ENCODE results near the gene DLG1. TPM values are rescaled to one million over a fixed set of nuclear protein-coding genes. Genes with fewer than 3 reads are reported as not detected.
A peak's percentile ranks its signal among the peaks of the same experiment; 100 is the strongest.
"Not testable (repeated sequence)": the region's sequence is repeated elsewhere in the genome, so short reads cannot be mapped to it uniquely, and the experiment has no call there.

DLG1 gene
- total and polyA plus RNA-seq, 2 donors: 37.6 to 40.4 TPM

GRCh38 chr3:197193759-197194158 is 104.7 kb downstream of the DLG1 start:
- H3K27ac ChIP-seq (ENCODE audit: low read depth in 1 of 2, low read length in 1 of 2); H3K4me1 ChIP-seq (ENCODE audit: control insufficient read depth in 2 of 2, insufficient read depth in 2 of 2, low read length in 2 of 2); DNase-seq (ENCODE audit: low read depth in 6 of 9, low spot score in 9 of 9); H3K4me3 ChIP-seq (ENCODE audit: low read length in 2 of 2); H3K27me3 ChIP-seq (ENCODE audit: control insufficient read depth in 2 of 2, insufficient read depth in 1 of 2, low read length in 1 of 2); H3K36me3 ChIP-seq (ENCODE audit: control insufficient read depth in 2 of 2, insufficient read depth in 2 of 2, low read length in 1 of 2); H3K9me3 ChIP-seq (ENCODE audit: control insufficient read depth in 2 of 2, insufficient read depth in 1 of 2, low read length in 1 of 2): not testable (repeated sequence)
- WGBS: 96% methylated on average over 3 of the region's 3 CpGs

- Histone ChIP-seq H3K9me3 (ENCODE audit: control insufficient read depth in 2 of 2, insufficient read depth in 1 of 2, low read length in 1 of 2) (no peaks in the 10 kb centered on the region), H3K27me3 (ENCODE audit: control insufficient read depth in 2 of 2, insufficient read depth in 1 of 2, low read length in 1 of 2) (no peaks in the 10 kb centered on the region), H3K4me1 (ENCODE audit: control insufficient read depth in 2 of 2, insufficient read depth in 2 of 2, low read length in 2 of 2) (peaks cover 0 to 4% of the 10 kb centered on the region in 2 donors), H3K27ac (ENCODE audit: low read depth in 1 of 2, low read length in 1 of 2) (no peak overlapping the region), H3K4me3 (ENCODE audit: low read length in 2 of 2) (no peak overlapping the region), H3K36me3 (ENCODE audit: control insufficient read depth in 2 of 2, insufficient read depth in 2 of 2, low read length in 1 of 2) (peaks cover 4% of the 10 kb centered on the region in 2 donors)
- 99% methylated on average over 2 of the region's 2 CpGs for WGBS
- DNase-seq (ENCODE audit: low read depth in 6 of 9, low spot score in 9 of 9): no peak
These were observed 106.5 kb downstream of the DLG1 start for GRCh38 chr3:197191897-197192296.

GRCh38 chr3:197189623-197190022 is 108.8 kb downstream of the DLG1 start:
- Histone ChIP-seq H3K4me3 (ENCODE audit: low read length in 2 of 2) (no peak overlapping the region), H3K36me3 (ENCODE audit: control insufficient read depth in 2 of 2, insufficient read depth in 2 of 2, low read length in 1 of 2) (peaks cover 4% of the 10 kb centered on the region in 2 donors), H3K4me1 (ENCODE audit: control insufficient read depth in 2 of 2, insufficient read depth in 2 of 2, low read length in 2 of 2) (peaks cover 0 to 4% of the 10 kb centered on the region in 2 donors), H3K27me3 (ENCODE audit: control insufficient read depth in 2 of 2, insufficient read depth in 1 of 2, low read length in 1 of 2) (no peaks in the 10 kb centered on the region), H3K27ac (ENCODE audit: low read depth in 1 of 2, low read length in 1 of 2) (no peak overlapping the region), H3K9me3 (ENCODE audit: control insufficient read depth in 2 of 2, insufficient read depth in 1 of 2, low read length in 1 of 2) (no peaks in the 10 kb centered on the region)
- WGBS: 61% methylated on average over 3 of the region's 3 CpGs
- no peak for DNase-seq (ENCODE audit: low read depth in 6 of 9, low spot score in 9 of 9)

DNA sequence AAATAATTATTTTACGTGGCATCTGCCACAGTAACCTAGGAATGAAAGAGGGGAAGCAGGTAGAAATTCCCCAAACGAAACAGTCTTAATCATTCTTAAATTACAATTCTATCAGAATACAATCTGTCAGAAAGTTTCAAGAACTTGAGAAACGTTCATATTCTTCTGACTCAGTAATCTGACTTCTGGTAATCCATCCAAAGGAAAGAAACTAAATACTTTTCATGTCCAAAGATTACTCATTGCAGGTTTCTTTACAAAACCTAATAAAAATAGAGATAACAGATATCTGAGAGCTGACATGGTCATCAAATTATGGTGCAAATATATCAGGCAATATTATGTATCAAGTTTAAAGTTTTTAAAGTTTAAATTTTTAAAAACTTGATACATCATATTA is 109.4 kb downstream of the DLG1 start:
- Histone ChIP-seq H3K4me1 (ENCODE audit: control insufficient read depth in 2 of 2, insufficient read depth in 2 of 2, low read length in 2 of 2) (peaks cover 0 to 4% of the 10 kb centered on the region in 2 donors), H3K27me3 (ENCODE audit: control insufficient read depth in 2 of 2, insufficient read depth in 1 of 2, low read length in 1 of 2) (no peaks in the 10 kb centered on the region), H3K9me3 (ENCODE audit: control insufficient read depth in 2 of 2, insufficient read depth in 1 of 2, low read length in 1 of 2) (no peaks in the 10 kb centered on the region), H3K27ac (ENCODE audit: low read depth in 1 of 2, low read length in 1 of 2) (no peak overlapping the region), H3K36me3 (ENCODE audit: control insufficient read depth in 2 of 2, insufficient read depth in 2 of 2, low read length in 1 of 2) (peaks cover 4 to 6% of the 10 kb centered on the region in 2 donors), H3K4me3 (ENCODE audit: low read length in 2 of 2) (no peak overlapping the region)
- WGBS: 85% methylated on average over 3 of the region's 3 CpGs
- DNase-seq (ENCODE audit: low read depth in 6 of 9, low spot score in 9 of 9): no peak

GRCh38 chr3:197186887-197187588 is 111.4 kb downstream of the DLG1 start:
- H3K27me3 ChIP-seq (ENCODE audit: control insufficient read depth in 2 of 2, insufficient read depth in 1 of 2, low read length in 1 of 2): no peaks in the 10 kb centered on the region
- H3K9me3 ChIP-seq (ENCODE audit: control insufficient read depth in 2 of 2, insufficient read depth in 1 of 2, low read length in 1 of 2): no peaks in the 10 kb centered on the region
- H3K4me1 ChIP-seq (ENCODE audit: control insufficient read depth in 2 of 2, insufficient read depth in 2 of 2, low read length in 2 of 2): peaks cover 0 to 4% of the 10 kb centered on the region in 2 donors
- DNase-seq (ENCODE audit: low read depth in 6 of 9, low spot score in 9 of 9): peak; percentile 13 to 82 (median 60)
- H3K36me3 ChIP-seq (ENCODE audit: control insufficient read depth in 2 of 2, insufficient read depth in 2 of 2, low read length in 1 of 2): peaks cover 4 to 12% of the 10 kb centered on the region in 2 donors
- no peak overlapping the region for H3K4me3 ChIP-seq (ENCODE audit: low read length in 2 of 2)
- no peak overlapping the region for H3K27ac ChIP-seq (ENCODE audit: low read depth in 1 of 2, low read length in 1 of 2)
- 86% methylated on average over 1 of the region's 1 CpG for WGBS

DNA sequence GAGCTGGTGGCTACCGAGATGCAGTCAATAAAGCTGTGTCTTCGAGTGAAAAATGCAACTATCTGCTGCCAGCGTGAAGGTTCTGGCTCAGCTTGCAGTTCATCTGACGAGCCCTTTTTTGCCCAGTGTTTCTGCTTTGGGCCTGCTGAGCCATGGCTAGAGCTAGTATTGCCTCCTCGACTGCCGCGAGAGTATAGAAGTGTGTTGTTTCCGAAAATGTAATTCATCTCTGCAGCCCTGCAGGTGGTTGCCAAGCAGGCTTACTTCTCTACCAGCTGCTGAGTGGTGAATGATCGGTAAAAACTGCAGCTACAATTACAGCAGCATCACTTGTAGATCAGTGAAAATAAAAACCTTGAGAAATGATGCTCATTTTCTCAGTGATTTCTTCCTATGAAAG is 114.8 kb downstream of the DLG1 start:
- Histone ChIP-seq H3K4me3 (ENCODE audit: low read length in 2 of 2) (no peak overlapping the region), H3K4me1 (ENCODE audit: control insufficient read depth in 2 of 2, insufficient read depth in 2 of 2, low read length in 2 of 2) (no peaks in the 10 kb centered on the region), H3K27ac (ENCODE audit: low read depth in 1 of 2, low read length in 1 of 2) (no peak overlapping the region), H3K9me3 (ENCODE audit: control insufficient read depth in 2 of 2, insufficient read depth in 1 of 2, low read length in 1 of 2) (no peaks in the 10 kb centered on the region), H3K36me3 (ENCODE audit: control insufficient read depth in 2 of 2, insufficient read depth in 2 of 2, low read length in 1 of 2) (peaks cover 0 to 8% of the 10 kb centered on the region in 2 donors), H3K27me3 (ENCODE audit: control insufficient read depth in 2 of 2, insufficient read depth in 1 of 2, low read length in 1 of 2) (no peaks in the 10 kb centered on the region)
- WGBS: 95% methylated on average over 9 of the region's 9 CpGs
- no peak for DNase-seq (ENCODE audit: low read depth in 6 of 9, low spot score in 9 of 9)

DNA sequence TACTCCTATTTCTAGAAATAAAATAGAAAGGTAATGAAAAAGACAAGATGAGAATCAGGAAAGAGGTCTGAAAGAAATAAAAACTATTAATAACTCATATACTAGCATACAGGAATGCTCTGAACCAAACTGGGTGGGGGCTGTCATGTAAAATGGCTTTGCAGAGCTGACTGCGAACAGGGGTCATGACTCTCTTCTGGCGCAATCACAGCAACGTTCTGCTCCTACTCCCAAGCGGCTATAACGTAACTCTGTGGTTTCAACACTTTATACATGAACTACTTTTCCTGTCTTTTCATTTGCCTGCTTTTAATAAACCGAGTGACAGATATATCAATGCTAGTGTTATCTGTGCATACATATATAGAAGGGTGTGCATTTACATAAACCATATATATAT is 116.7 kb downstream of the DLG1 start:
- no peak overlapping the region for H3K27ac ChIP-seq (ENCODE audit: low read depth in 1 of 2, low read length in 1 of 2)
- WGBS: 93% methylated on average over 6 of the region's 6 CpGs
- no peaks in the 10 kb centered on the region for H3K4me1 ChIP-seq (ENCODE audit: control insufficient read depth in 2 of 2, insufficient read depth in 2 of 2, low read length in 2 of 2)
- no peaks in the 10 kb centered on the region for H3K9me3 ChIP-seq (ENCODE audit: control insufficient read depth in 2 of 2, insufficient read depth in 1 of 2, low read length in 1 of 2)
- H3K36me3 ChIP-seq (ENCODE audit: control insufficient read depth in 2 of 2, insufficient read depth in 2 of 2, low read length in 1 of 2): peaks cover 0 to 8% of the 10 kb centered on the region in 2 donors
- no peak overlapping the region for H3K4me3 ChIP-seq (ENCODE audit: low read length in 2 of 2)
- no peaks in the 10 kb centered on the region for H3K27me3 ChIP-seq (ENCODE audit: control insufficient read depth in 2 of 2, insufficient read depth in 1 of 2, low read length in 1 of 2)
- no peak for DNase-seq (ENCODE audit: low read depth in 6 of 9, low spot score in 9 of 9)

DNA sequence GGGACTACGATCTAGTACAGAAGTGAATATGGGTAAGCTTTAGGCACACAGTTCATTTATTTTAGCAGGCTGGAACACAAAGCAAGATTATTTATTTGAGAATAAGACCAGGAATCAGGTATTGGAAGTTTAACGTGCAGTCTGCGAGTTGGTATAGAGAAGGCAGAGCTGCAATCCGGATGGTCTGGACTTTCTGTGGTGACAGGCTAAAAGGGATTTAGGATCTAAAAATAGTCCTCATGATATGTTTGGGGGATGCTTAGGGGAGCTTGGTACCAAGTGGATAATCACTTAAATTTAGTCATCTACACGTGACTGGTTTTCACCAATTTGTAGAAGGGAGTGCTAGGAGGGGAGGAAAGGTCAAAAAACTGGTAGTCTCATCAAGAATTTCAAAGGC is 119.4 kb downstream of the DLG1 start:
- H3K9me3 ChIP-seq (ENCODE audit: control insufficient read depth in 2 of 2, insufficient read depth in 1 of 2, low read length in 1 of 2): no peaks in the 10 kb centered on the region
- peaks cover 0 to 3% of the 10 kb centered on the region in 2 donors for H3K4me1 ChIP-seq (ENCODE audit: control insufficient read depth in 2 of 2, insufficient read depth in 2 of 2, low read length in 2 of 2)
- peaks cover 0 to 6% of the 10 kb centered on the region in 2 donors for H3K36me3 ChIP-seq (ENCODE audit: control insufficient read depth in 2 of 2, insufficient read depth in 2 of 2, low read length in 1 of 2)
- H3K27ac ChIP-seq (ENCODE audit: low read depth in 1 of 2, low read length in 1 of 2): no peak overlapping the region
- no peak overlapping the region for H3K4me3 ChIP-seq (ENCODE audit: low read length in 2 of 2)
- WGBS: 99% methylated on average over 5 of the region's 5 CpGs
- no peak for DNase-seq (ENCODE audit: low read depth in 6 of 9, low spot score in 9 of 9)
- no peaks in the 10 kb centered on the region for H3K27me3 ChIP-seq (ENCODE audit: control insufficient read depth in 2 of 2, insufficient read depth in 1 of 2, low read length in 1 of 2)

DNA sequence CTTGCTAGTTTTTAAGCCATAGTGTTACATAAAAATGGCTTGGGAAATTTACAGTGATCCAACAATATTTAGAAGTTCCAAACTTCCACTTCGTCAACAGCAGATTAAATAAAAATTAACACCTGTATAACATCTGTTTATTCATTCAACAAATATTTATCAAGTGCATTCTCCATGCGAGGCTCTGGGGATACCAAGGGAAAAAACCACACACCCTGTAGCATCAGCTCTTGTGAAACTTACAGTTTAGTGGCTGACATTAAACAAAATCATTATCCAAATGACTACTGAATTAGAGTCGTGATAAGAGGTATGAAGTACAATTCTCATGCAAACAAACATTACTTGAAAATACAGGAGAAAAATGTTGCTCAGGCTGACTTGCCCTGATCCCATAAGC is 122.9 kb downstream of the DLG1 start:
- Histone ChIP-seq H3K4me1 (ENCODE audit: control insufficient read depth in 2 of 2, insufficient read depth in 2 of 2, low read length in 2 of 2) (peaks cover 0 to 3% of the 10 kb centered on the region in 2 donors), H3K27ac (ENCODE audit: low read depth in 1 of 2, low read length in 1 of 2) (no peak overlapping the region), H3K36me3 (ENCODE audit: control insufficient read depth in 2 of 2, insufficient read depth in 2 of 2, low read length in 1 of 2) (no peaks in the 10 kb centered on the region), H3K9me3 (ENCODE audit: control insufficient read depth in 2 of 2, insufficient read depth in 1 of 2, low read length in 1 of 2) (no peaks in the 10 kb centered on the region), H3K4me3 (ENCODE audit: low read length in 2 of 2) (no peak overlapping the region), H3K27me3 (ENCODE audit: control insufficient read depth in 2 of 2, insufficient read depth in 1 of 2, low read length in 1 of 2) (no peaks in the 10 kb centered on the region)
- DNase-seq (ENCODE audit: low read depth in 6 of 9, low spot score in 9 of 9): no peak
- WGBS: 85% methylated on average over 3 of the region's 3 CpGs

All from thymus (tissue), 11 donors.